HG03521 (cell line): ENCODE results near the gene KCTD2.

Experiments
- ATAC-seq: cut with Tn5 transposase; IDR thresholded peaks from one replicate; pipeline ENCODE4 v1.9.1; 2021; ENCODE audit warnings: mild to moderate bottlenecking, moderate library complexity; ENCODE audit not compliant: unreplicated experiment

KCTD2 gene

DNA sequence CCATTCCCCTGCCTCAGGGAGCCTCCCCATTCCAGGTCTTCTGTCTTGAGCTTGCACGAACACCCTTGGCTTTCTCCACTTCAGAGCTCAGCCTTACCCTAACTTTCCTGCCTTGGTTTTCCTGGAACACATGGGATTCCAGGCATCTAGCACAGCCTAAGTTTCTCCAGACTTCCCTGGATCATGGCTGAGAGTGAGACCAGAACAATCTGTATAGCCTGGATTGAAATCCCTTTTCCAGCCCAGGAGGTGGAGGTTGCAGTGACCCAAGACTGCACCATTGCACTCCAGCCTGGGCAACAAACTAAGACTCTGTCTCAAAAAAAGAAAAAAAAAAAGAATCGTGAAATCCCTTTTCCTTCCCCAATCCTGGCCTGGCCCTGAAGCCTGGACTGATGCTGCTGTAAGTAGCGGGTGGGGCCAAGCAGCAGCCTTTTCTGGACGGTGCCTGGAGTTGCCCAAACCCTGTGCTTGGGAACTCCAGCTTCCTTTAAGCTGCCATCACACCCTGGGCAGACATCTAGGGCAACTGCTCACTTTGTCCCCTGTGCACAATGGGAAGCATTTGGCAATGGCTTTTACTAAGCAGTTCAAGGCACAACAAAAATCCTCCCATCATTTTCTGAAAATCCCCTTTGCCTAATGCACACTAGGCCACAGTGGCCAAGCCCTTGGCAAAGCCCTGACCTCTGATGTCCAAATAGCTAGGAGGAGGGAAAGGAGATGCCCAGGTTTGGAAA lies 28.7 kb downstream of the KCTD2 start:
- ATAC-seq: no peak

DNA sequence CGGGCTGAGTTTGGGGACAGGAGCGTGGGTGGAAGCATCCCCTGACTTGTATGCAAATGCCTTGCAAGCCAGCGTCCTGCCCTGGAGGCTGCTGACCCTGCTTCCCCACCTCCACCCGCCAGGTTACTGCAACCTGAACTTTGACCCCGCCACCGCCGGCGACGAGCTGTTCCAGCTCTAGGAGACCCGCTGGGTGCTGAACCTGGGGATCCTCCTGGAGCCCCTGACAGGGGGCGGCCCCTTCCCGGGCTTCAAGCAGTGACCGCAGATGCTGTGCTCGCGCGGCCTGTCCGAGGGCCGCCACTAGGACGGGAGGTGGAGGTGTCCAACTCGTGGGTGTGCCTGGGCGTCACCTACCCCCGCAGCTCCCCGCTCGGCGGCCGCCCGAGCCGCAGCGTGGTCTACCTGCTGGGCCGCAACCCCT lies 30.1 kb downstream of the KCTD2 start:
- no peak for ATAC-seq

DNA sequence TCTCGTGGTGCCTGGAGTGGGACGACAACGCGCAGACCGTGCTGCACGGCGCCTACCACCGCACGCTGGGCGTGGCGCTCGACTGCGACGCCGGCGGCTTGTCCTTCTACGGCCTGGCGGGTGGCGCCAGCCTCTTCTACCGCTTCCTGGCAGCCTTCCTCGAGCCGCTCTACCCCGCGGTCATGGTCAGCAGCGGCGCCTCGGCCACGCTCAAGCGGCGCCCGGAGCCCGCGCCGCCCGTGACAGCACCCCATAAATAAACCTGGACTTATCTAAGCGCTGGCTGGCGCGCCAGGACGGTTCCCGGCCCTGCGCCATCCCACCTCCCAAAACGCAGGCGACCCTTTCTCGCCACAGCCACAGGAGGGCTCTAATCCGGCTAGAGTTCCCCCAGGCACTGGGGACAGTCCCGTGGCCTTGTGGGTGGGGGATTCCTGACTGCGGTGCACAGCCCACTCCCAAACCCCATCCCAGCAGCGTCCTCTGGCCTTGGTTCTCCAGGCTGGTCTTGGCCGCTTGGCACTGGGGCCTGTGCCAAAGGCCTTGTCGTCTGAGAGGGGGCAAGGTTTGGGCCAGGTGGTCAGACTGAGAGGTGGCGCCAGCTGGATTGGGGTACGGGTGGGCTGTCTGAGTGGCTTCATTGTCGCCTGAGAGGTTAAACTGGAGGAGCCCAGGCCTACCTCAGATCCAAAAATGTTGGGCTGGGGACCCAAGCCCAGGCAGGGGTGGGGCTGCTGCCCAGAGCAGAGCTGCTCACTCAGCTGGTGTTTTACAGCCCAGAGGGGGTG lies 30.7 kb downstream of the KCTD2 start:
- ATAC-seq: no peak

- no peak for ATAC-seq
Observed at GRCh38 chr17:75078284-75079022, 31.4 kb downstream of the KCTD2 start.

GRCh38 chr17:75079023-75079373 lies 32.0 kb downstream of the KCTD2 start:
- ATAC-seq: no peak

DNA sequence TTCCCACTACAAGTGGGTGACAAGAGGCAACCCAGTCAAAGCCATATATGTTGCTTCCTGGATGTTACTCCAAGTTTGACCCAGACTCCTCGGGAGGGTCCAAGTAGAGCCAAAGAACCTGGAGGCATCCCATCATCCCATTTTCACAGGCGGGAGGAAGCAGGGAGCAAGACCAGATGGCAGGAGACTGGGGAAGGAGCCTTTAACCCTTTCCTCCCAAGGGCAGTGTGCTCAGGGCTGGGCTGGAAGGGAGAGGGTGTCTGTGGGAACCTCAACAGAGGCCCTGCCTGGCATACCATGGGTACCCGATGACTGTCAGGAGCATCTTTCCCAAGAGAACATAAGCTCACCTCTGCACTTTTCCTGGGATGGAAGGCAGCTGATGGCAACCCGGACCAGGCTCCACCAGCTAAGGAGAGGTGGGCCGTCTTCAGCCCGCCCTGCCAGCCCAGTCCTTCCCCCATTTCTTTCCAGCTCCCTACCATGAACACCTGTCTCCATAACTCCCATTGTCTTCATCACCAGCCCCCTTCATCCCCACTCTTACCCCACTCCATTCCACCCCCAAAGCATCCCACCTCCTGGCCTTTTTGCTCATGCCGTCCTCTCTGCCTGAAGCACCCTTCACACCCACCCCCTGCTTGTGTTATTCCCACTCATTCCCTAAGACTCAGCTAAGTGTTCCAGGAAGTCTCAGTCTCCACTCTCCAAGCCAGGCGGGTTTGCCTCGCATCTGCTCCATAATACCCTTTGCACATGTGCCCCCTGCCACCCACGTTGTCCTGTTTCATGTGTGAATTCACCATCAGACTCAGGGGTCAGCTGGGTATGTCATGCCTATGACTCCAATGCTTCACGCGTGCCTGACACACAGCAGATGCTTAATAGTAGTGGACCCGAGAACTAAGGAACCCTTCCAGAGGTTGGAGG lies 34.9 kb downstream of the KCTD2 start:
- ATAC-seq: no peak

DNA sequence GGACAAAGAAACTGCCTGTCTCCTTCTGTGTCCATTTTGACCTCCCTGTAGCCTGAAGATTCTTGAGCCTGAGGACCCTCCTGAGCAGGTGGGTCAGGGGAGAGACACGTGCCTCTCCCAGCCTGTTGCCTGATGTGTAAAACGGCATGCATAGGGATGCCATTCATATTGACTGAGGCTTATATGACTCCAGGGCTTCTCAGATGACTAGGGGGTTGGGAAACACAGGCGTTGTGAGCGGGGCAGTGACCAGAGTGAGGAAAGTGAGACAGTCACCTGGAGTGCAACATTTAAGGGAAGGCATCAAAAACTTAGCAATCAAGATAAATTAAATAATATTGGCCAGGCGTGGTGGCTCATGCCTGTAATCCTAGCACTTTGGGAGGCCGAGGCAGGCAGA lies 35.7 kb downstream of the KCTD2 start:
- ATAC-seq: no peak

- no peak for ATAC-seq
Observed at GRCh38 chr17:75084039-75084660, 37.1 kb downstream of the KCTD2 start.

DNA sequence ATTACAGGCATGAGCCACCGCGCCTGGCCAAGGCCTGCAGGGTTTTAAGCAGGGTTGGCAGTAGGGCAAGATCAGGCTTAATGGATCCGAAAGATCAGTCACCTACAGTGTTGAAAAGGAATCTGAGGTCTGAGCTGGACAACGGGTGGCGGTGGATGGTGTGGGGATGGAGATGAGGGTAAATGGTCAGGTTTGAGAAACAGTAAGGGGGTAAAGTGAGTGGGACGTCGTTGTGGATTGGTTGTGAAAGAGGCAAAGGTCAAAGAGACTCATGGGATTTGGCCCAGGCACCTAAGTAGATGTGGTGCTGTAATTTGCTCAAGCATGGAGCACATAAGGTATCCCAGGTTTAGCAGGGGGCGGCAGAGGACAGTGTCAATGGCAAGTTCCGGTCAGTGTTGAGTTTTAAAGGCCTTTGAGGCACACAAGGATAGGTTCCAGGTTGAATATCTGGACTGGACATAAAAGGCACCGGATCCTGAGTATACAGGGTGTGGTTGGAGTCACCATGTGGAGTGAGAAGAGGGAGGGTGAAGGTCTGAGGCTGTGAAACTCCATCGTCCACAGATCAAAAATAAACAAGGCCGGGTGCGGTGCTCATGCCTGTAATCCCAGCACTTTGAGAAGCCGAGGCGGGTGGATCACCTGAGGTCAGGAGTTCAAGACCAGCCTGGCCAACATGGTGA lies 39.6 kb downstream of the KCTD2 start:
- ATAC-seq: no peak

GRCh38 chr17:75087182-75087557 lies 40.1 kb downstream of the KCTD2 start:
- ATAC-seq: no peak

GRCh38 chr17:75087558-75088453 lies 40.8 kb downstream of the KCTD2 start, which contains the start of gene SLC16A5:
Gene SLC16A5, plus strand, starts transcription at chr17:75087954. Its CDS starts 5,683 bp downstream, at chr17:75093637.
- no peak for ATAC-seq

DNA sequence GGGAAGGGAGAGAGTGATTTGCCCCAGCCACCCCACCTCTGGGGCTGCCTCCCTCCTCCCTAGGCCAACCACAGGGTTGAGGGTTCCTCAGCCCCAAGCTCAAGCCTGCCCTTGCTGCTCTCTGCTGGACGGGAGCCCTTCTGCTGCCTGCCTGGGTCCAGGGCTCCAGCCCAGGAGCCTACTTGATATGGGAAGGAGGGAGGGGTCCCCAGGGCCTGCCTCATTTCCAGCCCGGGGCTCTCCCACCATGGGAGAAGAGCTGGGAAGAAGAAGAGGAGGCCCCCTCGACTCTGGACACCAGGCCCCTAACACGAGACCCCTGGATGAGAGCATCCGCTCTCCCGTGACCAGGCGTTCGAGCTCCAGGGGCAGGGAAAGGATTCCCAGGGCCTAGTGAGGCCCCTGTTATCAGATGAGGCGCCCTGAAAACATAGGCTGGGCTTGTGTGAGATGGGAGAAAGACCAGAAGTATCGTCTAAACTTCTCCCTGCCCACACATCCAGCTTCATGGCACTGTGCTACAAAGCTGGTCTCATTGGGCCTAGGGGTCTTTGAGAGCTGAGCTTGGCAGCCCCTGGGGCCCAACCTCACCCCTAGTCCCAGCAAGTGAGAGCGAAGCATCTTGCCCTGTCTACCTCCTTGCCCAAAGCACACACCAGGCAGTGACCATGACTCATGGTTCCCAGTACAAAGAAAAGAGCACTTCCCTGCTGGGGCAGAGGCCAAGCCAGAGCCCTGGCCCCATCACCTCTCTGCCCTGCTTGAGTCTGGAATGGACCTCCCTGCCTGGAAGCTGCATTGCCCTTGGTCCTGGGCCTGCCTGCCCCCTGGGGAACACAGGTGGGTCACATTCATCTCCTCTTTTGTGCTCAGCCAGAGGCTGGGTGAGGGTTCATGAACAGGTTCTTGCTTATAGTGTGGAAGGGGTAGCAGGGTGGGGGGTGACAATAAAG lies 41.7 kb downstream of the KCTD2 start:
- no peak for ATAC-seq

- ATAC-seq: no peak
Observed at GRCh38 chr17:75090871-75091854, 44.1 kb downstream of the KCTD2 start.

GRCh38 chr17:75091855-75092327 lies 44.9 kb downstream of the KCTD2 start:
- no peak for ATAC-seq

GRCh38 chr17:75093548-75094158 lies 46.6 kb downstream of the KCTD2 start:
- no peak for ATAC-seq
